ENCODE measurements around the gene PROCA1. TPM values are rescaled to one million over a fixed set of nuclear protein-coding genes. Genes with fewer than 3 reads are reported as not detected.

Gene PROCA1
- total and polyA plus RNA-seq, 2 of the 8 experiments (the other 6 are each of a cell fraction or from before 2014, with no cell fraction given), result 21.2 to 26.3 TPM

- peaks cover 3% of the 10 kb centered on the region; the same call in 1 of the 2 replicates for H3K23me2 ChIP-seq (ENCODE audit: low read depth, low read length)
- H3K4me2 ChIP-seq (ENCODE audit: insufficient read depth in 1 of 2, low read depth in 2 of 2, low read length in 2 of 2), result no peak overlapping the region
- peaks cover 0 to 17% of the 10 kb centered on the region in 2 experiments; a peak in 3 of 4 replicates for H3K9me3 ChIP-seq (ENCODE audit: insufficient read depth in 2 of 2, low read depth in 1 of 2, low read length in 1 of 2)
- no peak overlapping the region for H2BK5ac ChIP-seq (ENCODE audit: low read depth, low read length)
- no peak overlapping the region for H2BK12ac ChIP-seq (ENCODE audit: low read depth, low read length)
- H4K91ac ChIP-seq (replicated peaks; ENCODE audit: insufficient read length, low read length), result no peak overlapping the region
- no peak overlapping the region for H2AFZ ChIP-seq (ENCODE audit: low read length)
- H3K4ac ChIP-seq (replicated peaks; ENCODE audit: insufficient read length, low read depth, low read length), result no peak overlapping the region
- no peaks in the 10 kb centered on the region for H3K27me3 ChIP-seq (replicated peaks in 1 of 4; ENCODE audit: control insufficient read depth in 3 of 4, extremely low read depth in 1 of 4, insufficient read depth in 3 of 4, low read length in 3 of 4)
- no peak overlapping the region for H2BK15ac ChIP-seq (ENCODE audit: low read length)
- H3K4me3 ChIP-seq (ENCODE audit: extremely low read depth in 1 of 4, insufficient read depth in 2 of 4, low read depth in 3 of 4, low read length in 4 of 4), result no peak overlapping the region
- WGBS, 2 experiments (ENCODE audit: extremely low coverage in 1 of 2, insufficient coverage in 1 of 2, insufficient read length in 1 of 2, insufficient replicate concordance in 2 of 2, low coverage in 1 of 2, low lambda C conversion rate in 2 of 2, missing lambda C conversion rate in 1 of 2), result 96% methylated on average over 5 of the region's 5 CpGs; no CpG with 5 or more reads in 1 of the 2 experiments
- no peak overlapping the region for H4K8ac ChIP-seq (ENCODE audit: extremely low read depth, insufficient read depth, low read length)
- H3K18ac ChIP-seq (ENCODE audit: extremely low read depth, low read length), result no peak overlapping the region
- ChIA-PET POLR2A (ENCODE audit: partially characterized antibody) (interaction anchor here (0.7 to 1.3 kb wide), 2 partner anchors 16 to 34 kb away, joined by 3 read pairs; no protein-coding TSS in a partner anchor), CTCF (ENCODE audit: partially characterized antibody) (interaction anchor here (0.6 to 1.5 kb wide), 4 partner anchors 9 to 15 kb away, joined by 3 to 5 read pairs (median 3); no protein-coding TSS in a partner anchor)
- H3K79me2 ChIP-seq (ENCODE audit: control insufficient read depth in 1 of 2, insufficient read depth in 2 of 2, low read length in 2 of 2), result peaks cover 13 to 39% of the 10 kb centered on the region in 2 experiments; a peak in 3 of 4 replicates
- H2AK5ac ChIP-seq (ENCODE audit: low read depth, low read length), result no peak overlapping the region
- H3K27ac ChIP-seq (ENCODE audit: low read depth, low read length), result no peak overlapping the region
- no peak overlapping the region for H3K56ac ChIP-seq (replicated peaks; ENCODE audit: insufficient read length, low read depth, low read length)
- no peak overlapping the region for H3K23ac ChIP-seq (ENCODE audit: insufficient read length)
- DNase-seq (ENCODE audit: low read depth in 1 of 2, low spot score in 2 of 2) (no peak), FAIRE-seq (no peak)
- no peak overlapping the region for H3K14ac ChIP-seq (ENCODE audit: insufficient read length)
- H4K20me1 ChIP-seq (replicated peaks in 1 of 2; ENCODE audit: control insufficient read depth in 1 of 2, insufficient read depth in 2 of 2, low read length in 2 of 2), result peaks cover 0 to 5% of the 10 kb centered on the region in 2 experiments
- H3K4me1 ChIP-seq (replicated peaks in 1 of 4; ENCODE audit: control insufficient read depth in 3 of 4, insufficient read depth in 4 of 4, low read length in 3 of 4), result 0 out of 7 replicates have a peak, but pooled peaks cover 0 to 2% (median 0%) of the 10 kb centered on the region in 4 experiments
- no peak overlapping the region for H2BK20ac ChIP-seq (ENCODE audit: low read length)
- peaks cover 5% of the 10 kb centered on the region for H3K79me1 ChIP-seq (ENCODE audit: low read depth, low read length)
- no peak for TF ChIP-seq CBX8 (IDR thresholded peaks at IDR 0.05; ENCODE audit: borderline replicate concordance, low read depth, low read length)
- TF ChIP-seq, protein P1, sequence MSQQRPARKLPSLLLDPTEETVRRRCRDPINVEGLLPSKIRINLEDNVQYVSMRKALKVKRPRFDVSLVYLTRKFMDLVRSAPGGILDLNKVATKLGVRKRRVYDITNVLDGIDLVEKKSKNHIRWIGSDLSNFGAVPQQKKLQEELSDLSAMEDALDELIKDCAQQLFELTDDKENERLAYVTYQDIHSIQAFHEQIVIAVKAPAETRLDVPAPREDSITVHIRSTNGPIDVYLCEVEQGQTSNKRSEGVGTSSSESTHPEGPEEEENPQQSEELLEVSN (IDR thresholded peaks at IDR 0.05), result no peak
- no peak for TF ChIP-seq POU5F1 (IDR thresholded peaks at IDR 0.05; ENCODE audit: low read depth, low read length)
- TF ChIP-seq CTBP2 (IDR thresholded peaks at IDR 0.05; ENCODE audit: borderline replicate concordance, insufficient read depth, insufficient read length, low read length), result no peak
- H2BK120ac ChIP-seq (replicated peaks; ENCODE audit: low read depth, low read length), result no peak overlapping the region
- H3K36me3 ChIP-seq (ENCODE audit: control insufficient read depth in 2 of 4, insufficient read depth in 4 of 4, low read length in 3 of 4), result peaks cover 0 to 25% (median 9%) of the 10 kb centered on the region in 4 experiments; a peak in 5 of 8 replicates
- H4K5ac ChIP-seq (ENCODE audit: insufficient read length, low read depth, low read length), result no peak overlapping the region
- no peak overlapping the region for H3K9ac ChIP-seq (replicated peaks in 1 of 4; ENCODE audit: extremely low read depth in 1 of 4, low read depth in 3 of 4, low read length in 3 of 4)
These were observed 53.9 kb downstream of the PROCA1 start for GRCh38 chr17:28657756-28658155.
